ENCODE results near the gene PPFIBP1.

GRCh38 chr12:27695556-27696292 is 171.7 kb downstream of the PPFIBP1 start:
- TF ChIP-seq CTCF (IDR thresholded peaks at IDR 0.05 in 8 of 11, conservative IDR thresholded peaks at IDR 0.05 in 3 of 11) (no peak), POLR2A (IDR thresholded peaks at IDR 0.05) (no peak)
